Transverse colon (tissue), 3 donors: ENCODE data around the gene KDM2B.

Source experiments
- CTCF ChIP-seq, 5 experiments: fragments of 200-600 bp in 3 of 5; fragments of 450-650 bp in 2 of 5; sonication (generic) in 3 of 5; IDR thresholded peaks; 1 replicate in 2 of 5; 2 replicates in 3 of 5; pipeline ENCODE4 v1.5.1; 2016 to 2017; ENCODE audit warnings: antibody characterized with exemption in 5 of 5, inconsistent platforms in 3 of 5, mild to moderate bottlenecking in 2 of 5, moderate library complexity in 1 of 5
- EP300 ChIP-seq: sonication (generic); formaldehyde crosslinking; IDR thresholded peaks from one replicate; pipeline ENCODE4 v1.6.1; 2017; ENCODE audit warnings: antibody characterized with exemption, low read depth

- TF ChIP-seq EP300 (no peak), CTCF (IDR thresholded peaks at IDR 0.05) (no peak)
These were observed 62.2 kb downstream of the KDM2B start for GRCh38 chr12:121518656-121519055.
